ENCODE measurements around the gene ALDH1A3.

Gene ALDH1A3

GRCh38 chr15:100926971-100927756 lies 47.5 kb downstream of the ALDH1A3 start:
- DNase-seq (ENCODE audit: low read depth) = no peak

DNA sequence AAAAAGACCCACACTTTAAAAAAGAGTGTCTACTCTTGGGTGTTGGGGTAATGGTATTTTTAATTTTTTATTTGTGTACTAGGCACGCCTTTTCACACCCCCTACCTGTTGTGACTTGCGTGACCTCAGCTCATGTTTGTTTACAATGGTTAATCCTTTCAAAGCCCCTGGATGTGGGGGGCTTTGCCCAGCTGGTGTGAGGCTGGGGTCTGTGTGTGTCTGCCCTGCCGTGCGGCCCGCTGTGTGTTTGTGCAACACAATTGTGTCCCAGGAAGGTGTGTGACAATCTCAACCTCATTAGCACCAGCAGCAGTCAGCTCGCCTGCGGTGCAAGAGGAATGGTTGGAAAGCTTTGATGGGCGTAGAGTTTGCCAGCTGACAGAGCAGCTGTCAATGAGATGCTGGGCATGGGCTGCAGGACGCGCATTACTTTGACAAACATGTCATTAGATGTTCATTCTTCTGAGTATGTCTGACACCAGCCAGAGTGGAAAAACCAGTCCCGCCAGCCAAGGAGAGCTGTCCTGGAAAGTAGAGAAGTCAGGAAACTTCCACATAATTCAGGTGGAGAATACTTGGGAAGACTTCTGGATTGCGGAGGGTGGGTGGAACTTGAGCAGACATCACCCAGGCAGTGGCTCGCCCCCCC lies 49.1 kb downstream of the ALDH1A3 start:
- DNase-seq (ENCODE audit: low read depth) = no peak

DNA sequence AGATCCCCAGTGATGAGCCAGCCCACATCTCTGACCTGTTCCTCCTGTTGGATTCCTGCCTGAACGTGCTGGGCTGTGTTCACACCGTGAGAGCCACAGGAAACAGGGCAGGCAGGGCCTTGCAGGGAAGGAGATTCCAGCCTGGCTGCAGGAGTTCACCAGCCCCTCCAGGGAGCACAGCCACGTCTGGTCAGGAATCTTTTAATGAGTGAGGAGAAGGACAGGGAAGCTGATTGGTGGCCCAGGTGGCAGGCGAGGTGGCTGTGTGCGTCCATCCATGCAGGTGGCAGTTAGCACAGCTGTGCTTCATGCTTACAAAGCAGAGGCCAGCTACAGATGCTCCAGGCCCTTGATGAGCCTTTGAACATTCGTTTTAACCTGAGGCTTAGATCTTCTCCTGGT lies 50.0 kb downstream of the ALDH1A3 start:
- no peak for DNase-seq (ENCODE audit: low read depth)

- no peak for DNase-seq (ENCODE audit: low read depth)
These were observed 50.7 kb downstream of the ALDH1A3 start for GRCh38 chr15:100930306-100930848.

DNA sequence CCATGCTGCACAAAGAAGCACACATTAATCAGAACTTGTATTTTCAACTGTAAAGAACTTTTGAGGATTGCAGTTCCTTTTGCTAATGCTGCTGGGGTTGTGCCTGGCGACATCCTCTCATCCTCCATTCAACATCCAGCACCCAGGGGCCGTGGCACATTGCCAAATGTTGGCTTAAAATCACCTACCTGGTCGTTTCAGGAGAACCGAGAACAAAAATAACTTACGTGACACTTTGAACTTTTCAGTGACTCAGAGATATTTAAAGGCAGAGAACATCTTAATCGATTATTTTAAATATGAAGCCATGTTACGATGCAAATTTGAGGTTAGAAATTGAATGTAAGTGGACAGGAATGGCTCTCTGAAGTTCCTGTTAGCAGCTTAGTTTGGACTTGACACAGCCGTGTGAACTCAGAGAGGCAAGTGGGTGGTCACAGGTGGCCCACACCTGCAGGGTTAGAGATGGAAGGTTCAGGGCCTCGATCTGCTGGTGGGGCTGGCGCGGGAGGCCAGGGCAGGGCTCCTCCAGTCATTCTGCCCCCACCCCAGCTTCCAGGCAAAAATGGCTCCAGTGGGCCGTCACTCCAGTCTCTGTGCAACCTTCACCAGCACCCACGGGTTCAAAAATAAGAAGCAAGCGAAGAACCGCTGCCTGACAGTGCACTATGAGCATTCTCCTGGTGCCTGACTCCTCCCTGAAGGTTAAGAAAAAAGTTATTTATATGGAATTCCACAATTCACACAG lies 51.7 kb downstream of the ALDH1A3 start:
- no peak for DNase-seq (ENCODE audit: low read depth)

DNA sequence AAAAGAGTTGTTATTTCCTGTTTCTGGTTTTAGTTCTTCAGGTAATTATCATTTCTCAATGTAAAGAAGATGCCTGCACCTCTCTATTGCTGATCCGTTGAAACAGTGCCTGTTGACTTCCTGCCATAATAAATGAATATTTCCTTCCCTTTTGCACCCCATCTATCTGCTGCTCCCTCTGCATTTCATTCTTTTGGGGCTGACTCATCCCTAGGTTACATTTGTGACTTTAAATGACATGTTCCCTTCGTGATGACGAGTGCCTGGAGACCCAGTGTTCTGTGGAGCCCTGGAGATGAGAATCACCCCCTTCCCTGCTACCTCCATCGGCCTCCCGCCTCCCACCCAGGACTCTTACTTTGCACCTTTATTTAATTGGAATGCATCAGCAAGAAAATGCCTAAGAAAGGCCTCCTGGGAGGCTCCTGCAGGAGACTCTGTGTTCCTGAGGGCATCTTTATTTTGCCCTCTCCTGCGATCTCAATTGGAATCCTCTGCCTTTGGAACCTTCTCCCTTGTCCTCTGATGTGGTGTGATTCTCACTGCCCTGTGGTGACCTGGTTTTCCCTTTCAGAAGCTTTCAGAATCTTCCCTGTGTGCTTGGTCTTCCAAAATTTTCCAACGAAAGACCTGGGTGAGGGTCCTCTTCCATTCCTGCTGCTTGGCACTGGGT lies 53.2 kb downstream of the ALDH1A3 start:
- no peak for DNase-seq (ENCODE audit: low read depth)

DNA sequence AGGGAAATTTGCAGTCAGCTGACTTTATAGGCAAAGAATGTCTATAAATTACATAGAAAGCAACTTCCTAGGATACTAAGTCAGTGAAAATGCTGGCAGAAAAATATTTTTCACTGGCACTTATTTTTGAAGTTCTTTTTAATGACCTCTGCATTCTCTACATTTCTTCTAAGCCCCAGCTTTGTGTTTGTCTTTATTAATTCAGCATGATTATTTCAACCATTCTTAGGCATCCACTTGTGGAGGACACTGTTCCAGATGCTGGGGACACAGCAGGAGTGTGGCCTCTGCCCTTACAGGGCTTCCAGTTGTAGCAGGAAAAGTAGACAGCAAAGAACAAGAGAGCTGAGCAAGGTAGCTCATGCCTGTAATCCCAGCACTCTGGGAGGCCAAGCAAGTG lies 54.5 kb downstream of the ALDH1A3 start:
- DNase-seq (ENCODE audit: low read depth) = no peak

GRCh38 chr15:100934726-100935125 lies 55.1 kb downstream of the ALDH1A3 start:
- DNase-seq (ENCODE audit: low read depth) = no peak

DNA sequence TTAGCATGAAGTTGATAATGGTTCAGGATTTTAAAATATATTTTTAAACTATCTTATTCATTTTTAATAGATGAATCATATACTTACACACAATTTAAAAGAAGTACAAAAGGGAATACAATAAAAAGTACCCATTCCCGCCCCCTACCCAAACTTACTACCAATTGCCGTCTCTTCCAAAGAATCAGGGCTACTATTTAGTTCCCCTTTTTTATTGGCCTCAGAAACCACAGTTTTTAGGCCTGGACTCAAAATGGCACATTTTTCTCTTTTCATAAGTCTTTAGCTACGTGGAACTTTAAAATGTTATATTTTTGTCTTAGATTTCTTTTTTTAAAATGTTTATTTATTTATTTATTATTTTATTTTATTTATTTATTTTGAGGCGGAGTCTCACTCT lies 57.5 kb downstream of the ALDH1A3 start:
- no peak for DNase-seq (ENCODE audit: low read depth)

GRCh38 chr15:100939791-100940190 lies 60.2 kb downstream of the ALDH1A3 start:
- DNase-seq (ENCODE audit: low read depth) = no peak

DNA sequence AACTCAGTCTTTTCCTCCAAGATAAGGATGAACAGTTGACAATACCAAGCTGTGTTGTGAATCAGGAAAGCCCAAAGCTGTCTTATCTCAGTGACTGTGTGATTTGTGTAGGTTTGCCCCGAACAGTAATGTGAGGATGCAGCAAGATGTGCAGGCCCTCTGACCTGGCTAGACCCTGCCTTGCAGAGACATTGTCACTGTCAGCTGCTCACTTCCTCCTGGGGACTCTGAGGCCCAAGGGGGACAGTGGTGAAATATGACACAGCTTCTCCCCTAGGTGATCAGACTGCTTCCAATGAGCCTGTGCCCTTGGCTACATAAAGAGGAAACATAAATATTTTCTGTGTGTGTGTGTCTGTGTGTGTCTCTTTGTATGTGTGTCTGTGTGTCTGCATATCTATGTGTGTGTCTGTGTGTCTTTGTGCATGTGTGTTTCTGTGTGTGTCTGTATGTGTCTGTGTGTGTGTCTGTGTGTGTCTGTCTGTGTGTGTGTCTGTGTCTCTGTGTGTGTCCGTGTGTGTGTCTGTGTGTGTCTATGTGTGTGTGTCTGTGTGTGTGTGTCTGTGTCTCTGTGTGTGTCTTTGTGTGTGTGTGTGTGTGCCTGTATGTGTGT lies 61.2 kb downstream of the ALDH1A3 start:
- no peak for DNase-seq (ENCODE audit: low read depth)

DNA sequence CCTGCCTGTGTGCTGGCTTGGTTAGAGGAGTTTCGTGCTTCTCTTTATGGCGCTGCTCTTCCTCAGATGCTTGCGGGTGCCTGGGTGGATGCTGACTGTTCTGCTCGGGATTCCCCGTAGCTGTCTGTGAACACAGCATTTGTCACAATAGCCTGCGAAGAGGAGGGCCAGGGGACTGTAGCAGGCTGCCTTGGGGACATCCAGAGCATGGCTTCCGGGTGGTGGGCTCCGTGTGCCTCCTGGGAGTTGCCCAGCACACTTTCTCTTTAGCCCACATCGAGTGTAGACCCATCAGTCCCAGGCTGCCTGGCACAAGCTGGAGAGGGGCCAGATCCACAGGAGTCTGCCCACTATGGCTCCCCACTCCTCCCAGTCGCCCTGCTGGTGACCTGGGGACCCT lies 61.9 kb downstream of the ALDH1A3 start:
- no peak for DNase-seq (ENCODE audit: low read depth)

DNA sequence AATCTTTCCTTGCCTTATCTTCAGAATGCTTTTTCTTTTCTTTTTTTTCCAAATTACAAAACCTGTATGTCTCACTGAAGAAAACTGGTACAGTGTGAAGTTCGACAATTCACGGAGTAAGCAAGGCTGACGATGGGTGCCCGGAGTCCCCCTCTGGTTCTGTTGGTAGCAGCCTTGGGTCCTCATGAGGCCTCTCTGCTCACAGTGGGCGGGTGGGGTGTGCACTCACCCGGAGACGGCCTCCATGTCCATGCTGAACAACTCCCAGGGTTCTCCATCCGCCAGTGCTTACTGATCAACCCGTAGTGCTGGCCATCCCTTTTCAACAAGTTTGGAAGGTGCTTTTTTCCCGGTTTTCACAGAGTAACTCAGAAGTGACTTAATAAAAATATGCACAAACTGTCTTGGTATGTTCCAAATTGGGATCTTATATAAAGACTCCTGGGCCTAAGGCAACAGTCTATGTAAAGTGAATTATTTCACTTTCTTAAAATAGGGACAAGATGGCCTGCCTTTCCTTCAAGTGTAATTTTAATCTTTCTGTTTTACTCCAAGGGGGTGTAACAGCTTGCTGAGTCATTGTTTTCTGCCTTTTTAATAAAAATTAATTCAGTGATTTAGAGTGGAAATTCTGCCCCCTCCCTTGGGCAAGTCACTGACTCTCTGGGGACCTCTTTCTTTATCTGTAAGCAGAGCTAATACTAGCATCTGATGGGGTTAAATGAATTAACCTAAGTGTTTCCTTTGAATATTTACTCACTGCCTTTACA lies 63.2 kb downstream of the ALDH1A3 start:
- DNase-seq (ENCODE audit: low read depth) = no peak

- no peak for DNase-seq (ENCODE audit: low read depth)
These were observed 64.7 kb downstream of the ALDH1A3 start for GRCh38 chr15:100944244-100944895.

DNA sequence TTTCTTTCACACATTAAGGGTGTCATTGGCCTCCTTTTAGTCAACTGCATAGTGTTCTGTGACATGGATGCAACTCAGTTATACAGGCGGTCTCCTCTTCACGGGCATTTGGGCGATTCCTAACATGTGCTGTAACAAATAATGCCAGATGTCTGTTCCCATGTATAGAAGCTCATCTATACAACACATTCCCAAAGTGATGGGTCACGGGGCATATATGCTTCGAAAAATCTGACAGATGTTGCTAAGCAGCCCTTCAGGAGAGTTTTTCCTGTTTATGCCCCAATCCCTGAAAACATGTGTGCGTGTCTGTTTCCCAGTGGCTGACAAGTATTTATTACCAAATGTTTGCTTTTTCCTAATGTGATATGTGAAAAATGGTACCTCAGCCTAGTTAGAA lies 65.4 kb downstream of the ALDH1A3 start:
- DNase-seq (ENCODE audit: low read depth) = no peak

DNA sequence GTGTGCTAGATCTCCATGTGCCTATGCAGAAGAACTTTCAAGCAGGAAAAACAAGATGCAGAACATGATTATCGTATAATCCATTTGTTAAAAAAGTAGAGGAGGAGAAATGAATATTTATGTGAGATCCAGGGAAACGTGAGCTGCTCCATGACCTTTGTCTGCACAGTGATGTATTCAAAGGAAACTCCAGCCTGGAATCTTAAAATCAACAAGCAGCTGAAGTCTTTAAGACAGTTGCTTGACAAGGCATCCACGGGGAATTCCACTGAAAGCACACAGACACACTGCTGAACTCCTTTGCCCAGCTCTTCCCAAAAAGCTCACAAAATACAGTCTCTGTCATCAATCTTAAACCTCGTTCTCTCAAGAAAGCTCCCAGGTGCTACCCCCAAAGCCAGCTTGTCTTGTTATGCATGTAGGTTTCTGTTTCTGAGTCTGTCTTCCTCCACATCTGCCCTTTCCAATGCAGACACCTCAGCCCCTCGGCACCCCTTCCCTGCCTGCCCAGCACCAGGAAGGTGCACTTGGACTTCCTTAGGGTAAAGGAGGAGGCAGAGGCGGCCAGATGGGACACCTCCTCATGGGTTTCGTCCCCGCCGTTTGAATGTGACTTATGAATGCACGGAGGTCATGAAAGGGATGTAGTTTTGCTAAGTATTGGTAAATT lies 68.3 kb downstream of the ALDH1A3 start:
- DNase-seq (ENCODE audit: low read depth) = no peak

GRCh38 chr15:100948430-100948762 lies 68.8 kb downstream of the ALDH1A3 start:
- no peak for DNase-seq (ENCODE audit: low read depth)

GRCh38 chr15:100949691-100950090 lies 70.1 kb downstream of the ALDH1A3 start:
- DNase-seq (ENCODE audit: low read depth) = no peak

- DNase-seq (ENCODE audit: low read depth) = no peak
These were observed 72.3 kb downstream of the ALDH1A3 start for GRCh38 chr15:100951965-100952364.

- no peak for DNase-seq (ENCODE audit: low read depth)
These were observed 72.9 kb downstream of the ALDH1A3 start for GRCh38 chr15:100952566-100952965.
